ENCODE measurements around the gene KRT32. TPM values are rescaled to one million over a fixed set of nuclear protein-coding genes. Genes with fewer than 3 reads are reported as not detected.
A peak's percentile ranks its signal among the peaks of the same experiment; 100 is the strongest.

Gene KRT32
- polyA plus RNA-seq (ENCODE audit: insufficient read length in 4 of 4): not detected

DNA sequence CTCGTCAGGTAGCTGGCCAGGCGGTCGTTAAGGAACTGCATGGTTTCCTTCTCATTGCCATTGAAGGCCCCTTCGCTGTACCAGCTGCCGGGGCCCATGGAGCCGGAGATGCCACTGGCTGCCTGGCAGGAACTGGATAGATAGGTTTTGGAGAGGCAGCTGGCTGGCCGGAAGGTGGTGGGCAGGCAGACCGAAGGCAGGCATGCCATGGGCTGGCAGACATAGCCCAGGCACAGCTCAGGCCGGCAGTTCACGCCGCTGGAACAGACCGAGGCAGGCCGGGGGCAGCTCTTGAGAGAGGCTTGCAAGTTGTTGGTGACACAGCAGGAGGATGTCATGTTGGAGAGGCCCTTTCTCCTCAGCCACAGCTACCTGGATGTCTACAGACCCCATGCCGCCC lies at the start of gene KRT32:
TSS of gene KRT32 (minus strand) at position 399 of the 400 bp plus-strand sequence. CDS start at position 338, 61 bp downstream.
- no peak for DNase-seq (ENCODE audit: low read depth in 4 of 4, low spot score in 2 of 4)

DNA sequence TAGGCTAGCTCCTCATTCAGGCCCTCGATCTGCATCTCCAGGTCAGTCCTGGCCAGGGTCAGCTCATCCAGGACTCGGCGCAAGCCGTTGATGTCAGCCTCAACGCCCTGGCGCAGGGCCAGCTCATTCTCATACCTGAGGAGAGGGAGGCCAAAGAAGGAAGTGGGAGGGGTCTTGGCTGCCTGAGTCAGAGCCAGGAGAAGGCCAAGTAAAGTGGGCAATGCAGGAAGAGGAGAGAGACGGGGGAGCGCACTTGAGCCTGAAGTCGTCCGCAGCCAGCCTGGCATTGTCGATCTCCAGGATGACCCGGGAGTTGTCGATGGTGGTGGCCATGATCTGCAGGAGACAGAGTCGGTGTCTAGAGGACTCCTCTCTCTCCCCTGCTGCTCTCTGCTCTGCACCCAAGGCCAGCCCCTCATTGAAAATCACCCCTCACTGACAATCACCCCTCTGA lies 49.7 kb upstream of the KRT32 start:
- no peak for DNase-seq (ENCODE audit: low read depth in 4 of 4, low spot score in 2 of 4)

DNA sequence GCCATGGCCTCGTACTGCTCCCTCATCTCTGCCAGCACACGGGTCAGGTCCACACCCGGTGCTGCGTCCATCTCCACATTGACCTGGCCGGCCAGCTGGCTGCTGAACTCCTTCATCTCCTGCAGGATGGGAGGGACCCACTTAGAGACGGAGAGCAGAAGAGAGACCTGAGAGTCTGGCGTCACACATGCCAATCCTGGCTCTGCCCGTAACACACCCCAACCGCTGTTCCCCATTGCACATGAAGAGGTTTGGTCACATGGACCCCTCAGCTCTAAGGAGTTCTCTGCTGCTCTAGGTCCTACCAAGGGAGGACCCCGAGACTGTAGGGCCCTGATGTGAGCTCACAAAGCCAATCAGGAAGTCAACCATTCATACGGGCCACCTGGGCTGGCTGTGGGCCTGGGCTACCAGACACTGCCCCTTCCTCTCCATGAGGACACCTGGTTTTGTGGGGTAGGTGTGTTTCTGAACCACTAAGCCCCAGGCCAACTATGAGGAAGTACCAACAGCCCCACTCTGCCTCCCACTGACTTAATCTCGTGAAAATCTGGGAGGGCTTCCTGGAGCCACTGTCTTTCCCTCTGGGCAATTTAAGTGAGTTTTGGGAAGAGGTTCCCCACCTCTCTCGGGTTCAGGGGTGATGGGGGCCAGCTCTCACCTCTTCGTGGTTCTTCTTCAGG lies 49.1 kb upstream of the KRT32 start:
- DNase-seq (ENCODE audit: low read depth in 4 of 4, low spot score in 2 of 4): no peak

DNA sequence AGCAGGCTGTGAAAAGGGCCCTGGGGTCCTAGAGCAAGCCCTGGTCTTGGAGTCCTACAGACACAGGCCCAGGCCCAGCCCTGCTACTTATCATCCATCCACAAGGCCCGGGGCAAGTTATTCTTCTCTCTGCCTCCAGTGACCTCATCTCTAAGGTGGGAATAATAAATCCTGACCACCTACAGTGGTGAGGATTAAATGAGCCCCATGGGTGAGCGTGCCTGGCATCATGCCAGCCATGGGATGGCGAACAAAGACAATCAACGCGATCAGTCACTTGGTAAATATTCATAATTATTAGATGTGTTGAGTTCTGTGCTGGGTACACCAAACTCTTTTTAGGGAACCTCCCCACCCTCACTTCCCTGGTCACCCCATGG lies 46.0 kb upstream of the KRT32 start:
- DNase-seq (ENCODE audit: low read depth in 4 of 4, low spot score in 2 of 4): no peak

DNA sequence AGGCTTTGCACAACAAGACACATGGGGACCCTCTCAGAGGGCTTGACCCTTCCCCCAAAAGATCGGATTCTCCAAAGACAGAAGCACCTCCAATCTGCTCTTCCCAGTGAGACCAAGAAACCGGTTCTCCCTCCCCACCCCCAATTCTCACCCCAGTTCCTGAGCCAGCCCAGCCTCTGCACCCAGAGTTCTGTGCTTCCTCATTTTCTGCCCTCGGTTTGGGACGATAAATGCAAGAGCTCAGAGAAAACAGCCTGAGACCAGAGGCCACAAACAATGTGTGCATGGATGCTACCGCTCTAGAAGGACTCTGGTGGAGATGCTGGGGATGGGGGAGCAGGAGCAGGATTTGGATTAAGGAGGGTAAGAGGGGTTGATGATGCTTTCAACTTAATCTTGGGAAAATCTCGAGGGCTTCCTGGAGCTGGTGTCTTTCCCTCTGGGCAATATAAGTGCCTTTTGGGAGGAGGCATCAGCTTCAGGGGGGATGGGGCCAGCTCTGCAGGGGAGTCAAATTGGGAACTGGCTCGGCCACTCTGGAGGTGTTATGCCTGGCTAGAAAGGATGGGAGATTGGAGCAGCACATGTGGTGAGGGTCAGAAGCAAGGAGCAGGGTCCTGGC lies 45.5 kb upstream of the KRT32 start:
- no peak for DNase-seq (ENCODE audit: low read depth in 4 of 4, low spot score in 2 of 4)

DNA sequence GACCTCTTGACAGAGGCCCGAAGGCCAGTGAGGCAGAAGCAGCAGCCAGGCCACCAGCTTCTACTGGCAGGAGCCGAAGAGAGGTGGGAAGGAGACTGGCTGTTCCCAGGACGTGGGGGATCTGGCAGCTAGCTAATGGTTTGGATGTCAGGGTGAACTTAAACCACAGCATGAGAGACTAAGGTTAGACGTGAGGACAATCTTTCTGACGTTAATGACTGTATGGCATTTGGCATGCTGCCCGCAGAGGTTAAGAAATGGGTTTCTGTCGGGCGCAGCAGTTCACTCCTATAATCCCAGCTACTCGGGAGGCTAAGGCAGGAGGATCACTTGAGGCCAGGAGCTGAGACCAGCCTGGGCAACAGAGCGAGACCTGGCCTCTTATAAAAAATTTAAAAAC lies 44.5 kb upstream of the KRT32 start:
- no peak for DNase-seq (ENCODE audit: low read depth in 4 of 4, low spot score in 2 of 4)

DNA sequence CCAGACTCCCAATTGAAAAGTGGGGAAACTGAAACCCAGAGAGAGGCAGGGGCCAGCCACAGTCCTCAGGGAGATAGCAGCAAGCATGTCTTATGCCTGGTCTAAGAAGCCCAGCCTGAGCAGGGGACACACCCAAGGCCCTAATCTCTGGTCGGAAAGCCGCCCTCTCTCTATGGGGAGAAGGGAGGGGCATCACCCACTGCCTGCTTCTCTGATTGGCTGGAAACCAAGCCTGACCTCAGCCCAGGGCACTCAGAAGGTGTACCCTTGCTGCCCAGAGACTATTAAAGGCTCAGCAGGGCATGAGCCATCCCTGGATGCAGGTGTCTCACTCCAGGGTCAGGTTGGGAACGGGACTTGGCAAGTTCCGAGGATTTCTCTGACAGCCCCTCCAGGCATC lies 43.9 kb upstream of the KRT32 start:
- DNase-seq (ENCODE audit: low read depth in 4 of 4, low spot score in 2 of 4): no peak

DNA sequence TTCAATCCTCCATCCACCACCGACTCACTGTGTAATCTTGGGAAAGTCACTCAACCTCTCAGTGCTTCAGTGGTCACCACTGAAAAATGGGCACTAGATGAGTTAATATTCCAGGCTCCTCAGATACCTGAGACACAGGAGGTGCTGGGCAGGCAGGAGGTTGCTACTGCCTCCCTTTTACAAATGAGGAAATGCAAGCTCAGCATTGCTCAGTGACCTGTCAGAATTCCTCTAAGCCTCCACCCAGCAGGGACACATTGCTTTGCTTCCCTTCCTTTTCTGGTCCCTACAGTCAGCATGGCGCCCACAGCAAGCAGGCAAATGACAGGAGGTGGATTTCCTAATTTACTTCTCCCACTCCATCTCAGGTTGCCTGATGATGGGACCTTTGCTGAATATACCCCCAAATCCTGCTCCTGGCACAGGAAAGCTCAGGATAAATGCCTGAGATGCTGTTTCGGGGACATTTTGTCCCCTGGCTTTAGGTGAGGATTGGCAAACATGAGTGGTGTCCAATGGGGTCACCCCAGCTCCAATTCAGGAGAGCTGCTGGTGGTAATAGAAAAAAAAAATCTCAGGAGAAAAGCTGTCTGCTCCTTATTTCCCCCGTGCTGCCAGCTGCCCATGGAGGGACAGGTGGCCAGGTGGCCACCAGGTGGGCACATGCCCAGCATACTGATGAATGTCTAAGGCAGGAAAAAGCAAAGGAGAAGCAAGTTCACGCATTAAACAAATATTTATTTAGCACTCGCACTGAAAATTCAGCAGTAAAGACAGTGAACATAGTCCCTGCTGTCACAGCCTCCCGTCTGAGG lies 43.3 kb upstream of the KRT32 start:
- DNase-seq (ENCODE audit: low read depth in 4 of 4, low spot score in 2 of 4): no peak

DNA sequence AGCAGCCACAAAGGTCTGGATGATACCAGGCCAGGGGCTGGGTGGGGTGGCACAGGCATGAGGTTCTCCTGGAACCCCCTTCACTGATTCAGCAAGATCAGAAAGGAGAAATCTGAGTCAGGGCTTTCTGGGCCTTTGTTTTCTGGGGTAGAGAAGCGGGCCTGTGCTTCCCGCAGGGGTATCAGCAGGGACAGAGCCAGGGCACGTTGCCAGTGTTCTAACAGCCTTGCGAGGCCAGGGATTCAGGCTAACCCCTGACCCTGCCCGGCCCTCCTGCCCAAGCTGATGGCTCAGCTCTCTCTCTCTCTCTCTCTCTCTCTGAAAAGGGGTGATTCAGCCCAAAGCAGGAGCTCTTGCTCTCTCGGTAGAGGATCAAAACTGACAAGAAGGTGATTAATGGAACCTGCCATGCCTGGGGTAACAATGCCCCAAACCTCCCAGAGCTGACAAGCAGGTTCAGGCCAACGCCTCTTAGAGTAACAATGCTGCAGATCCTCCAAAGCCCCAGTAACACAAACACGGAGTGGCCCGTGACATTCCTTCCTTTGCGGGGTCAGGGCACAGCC lies 40.2 kb upstream of the KRT32 start:
- no peak for DNase-seq (ENCODE audit: low read depth in 4 of 4, low spot score in 2 of 4)

DNA sequence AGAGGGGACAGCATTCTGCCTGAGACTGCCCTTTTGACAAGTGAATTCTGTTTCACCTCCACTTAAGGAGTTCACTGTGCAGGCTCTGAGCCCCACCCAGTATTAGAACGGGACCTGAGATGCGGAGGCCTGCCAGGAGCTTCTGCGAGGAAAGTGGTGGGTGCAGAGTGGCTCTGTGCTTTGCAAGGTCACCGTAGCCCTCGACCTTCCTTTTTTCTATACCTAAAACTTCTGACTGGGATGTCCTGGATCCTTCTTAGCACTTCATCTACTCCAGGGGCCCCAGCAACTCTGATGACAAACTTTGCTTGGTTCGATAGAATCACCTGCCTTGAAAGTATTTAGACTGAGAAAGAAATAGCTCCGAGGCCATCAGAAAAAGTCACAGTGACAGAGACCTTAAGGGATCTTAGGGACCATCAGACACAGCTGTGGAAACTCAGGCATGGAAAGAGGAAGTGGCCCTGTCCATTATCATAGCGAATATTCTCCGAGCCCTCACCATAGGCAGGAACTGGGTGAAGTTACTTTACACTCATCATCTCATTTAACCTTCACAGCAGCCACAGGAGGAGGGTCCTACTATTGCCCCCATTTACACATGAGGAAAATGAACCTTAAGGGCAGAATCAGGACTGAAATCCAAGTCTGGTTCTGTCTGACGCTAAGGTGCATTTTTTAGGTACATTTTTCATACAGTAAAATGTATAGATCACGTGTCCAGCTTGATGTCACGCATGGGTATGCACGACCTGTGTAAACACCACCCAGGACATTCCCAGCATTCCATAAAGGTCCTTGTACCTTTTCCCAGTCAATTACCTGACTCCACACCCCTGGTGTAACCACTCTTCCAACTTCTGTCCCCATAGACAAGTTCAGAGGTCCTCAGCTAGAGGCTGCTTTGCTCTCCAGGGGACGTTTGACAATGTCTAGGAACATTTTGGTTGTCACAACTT lies 38.9 kb upstream of the KRT32 start:
- no peak for DNase-seq (ENCODE audit: low read depth in 4 of 4, low spot score in 2 of 4)

DNA sequence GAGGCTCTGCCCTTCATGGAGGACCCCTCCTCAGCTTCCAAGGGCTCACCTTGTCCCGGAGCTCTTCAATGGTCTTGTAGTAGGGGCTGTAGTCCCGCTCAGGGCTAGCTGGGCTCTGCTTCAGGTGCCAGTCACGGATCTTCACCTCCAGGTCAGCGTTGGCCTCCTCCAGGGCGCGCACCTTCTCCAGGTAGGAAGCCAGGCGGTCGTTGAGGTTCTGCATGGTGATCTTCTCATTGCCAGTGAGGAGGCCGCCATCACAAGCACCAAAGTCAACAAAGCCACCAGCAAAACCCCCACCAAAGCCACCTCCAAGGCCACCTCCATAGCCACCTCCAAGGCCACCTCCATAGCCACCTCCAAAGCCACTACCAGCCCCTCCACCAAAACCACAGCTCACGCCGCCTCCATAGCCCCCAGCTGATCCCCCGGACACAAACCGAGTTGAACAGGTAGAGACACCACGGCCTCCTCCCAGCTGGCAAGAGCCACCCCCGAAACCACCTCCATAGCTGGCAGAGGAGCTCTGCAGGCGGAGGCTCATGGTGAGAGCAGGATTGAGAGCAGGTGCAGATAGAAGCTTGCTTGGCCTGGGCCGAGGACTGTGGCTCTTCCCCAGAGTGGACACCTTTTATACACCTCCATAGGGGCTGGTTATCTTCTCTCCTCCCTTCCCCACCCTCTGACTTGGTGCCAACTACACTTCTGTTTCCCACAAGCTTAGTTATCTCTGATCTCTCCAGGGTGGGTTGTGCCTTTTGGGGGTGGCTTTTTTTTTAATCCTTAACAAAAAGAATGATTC lies 38.0 kb upstream of the KRT32 start, which contains the start of gene KRT13:
TSS of gene KRT13 (minus strand) at position 606 of the 802 bp plus-strand sequence. CDS start at position 544, 62 bp downstream.
- DNase-seq (ENCODE audit: low read depth in 4 of 4, low spot score in 2 of 4): no peak

DNA sequence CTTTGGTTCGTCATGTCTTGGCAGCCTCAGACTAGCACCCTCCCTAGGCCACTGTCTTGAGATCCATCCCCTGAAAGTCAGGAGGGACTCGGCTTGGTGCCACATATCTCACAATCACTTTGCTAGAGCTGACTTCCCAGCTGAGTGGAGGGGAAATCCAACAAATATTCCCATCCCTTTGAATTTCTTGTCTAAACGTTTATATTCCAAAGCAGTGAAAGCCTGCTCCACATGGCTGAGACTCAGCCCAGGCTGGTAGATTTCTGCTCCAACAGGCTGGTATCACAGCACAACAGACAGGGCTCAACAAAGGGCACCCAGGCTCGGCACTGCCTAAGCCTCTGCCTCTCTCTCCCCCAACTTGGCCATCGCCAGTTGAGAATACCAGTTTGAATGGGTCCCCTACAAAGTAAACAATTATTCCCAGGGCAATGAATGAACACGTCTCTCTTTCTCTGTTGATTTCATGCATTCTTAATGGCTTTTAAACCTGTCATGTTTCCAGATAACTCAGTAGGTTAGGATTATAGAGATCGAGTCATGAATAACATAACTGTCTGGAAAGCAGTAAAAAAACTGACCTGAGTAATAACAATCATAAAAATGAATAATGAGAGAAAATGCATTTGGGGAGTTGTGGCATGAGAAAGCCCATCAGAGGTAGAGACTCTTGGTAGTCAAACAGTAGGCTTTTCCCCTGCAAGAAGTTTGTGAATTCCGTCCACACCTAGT lies 37.2 kb upstream of the KRT32 start:
- DNase-seq (ENCODE audit: low read depth in 4 of 4, low spot score in 2 of 4): no peak

DNA sequence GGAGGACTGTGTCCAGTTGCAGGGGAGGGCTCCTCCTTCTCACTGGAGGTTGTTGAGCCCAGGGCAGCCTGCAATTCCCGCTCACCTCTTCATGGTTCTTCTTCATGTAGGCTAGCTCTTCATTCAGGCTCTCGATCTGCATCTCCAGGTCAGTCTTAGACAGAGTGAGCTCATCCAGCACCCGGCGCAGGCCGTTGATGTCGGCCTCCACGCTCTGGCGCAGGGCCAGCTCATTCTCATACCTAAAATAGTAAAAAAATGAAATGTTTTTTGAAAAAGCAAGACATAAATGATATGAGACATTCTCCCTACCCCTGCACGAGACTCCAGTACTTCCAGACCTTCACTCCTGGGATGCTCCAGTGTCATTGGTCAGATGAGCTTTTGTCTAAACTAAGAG lies 36.0 kb upstream of the KRT32 start:
- DNase-seq (ENCODE audit: low read depth in 4 of 4, low spot score in 2 of 4): no peak

DNA sequence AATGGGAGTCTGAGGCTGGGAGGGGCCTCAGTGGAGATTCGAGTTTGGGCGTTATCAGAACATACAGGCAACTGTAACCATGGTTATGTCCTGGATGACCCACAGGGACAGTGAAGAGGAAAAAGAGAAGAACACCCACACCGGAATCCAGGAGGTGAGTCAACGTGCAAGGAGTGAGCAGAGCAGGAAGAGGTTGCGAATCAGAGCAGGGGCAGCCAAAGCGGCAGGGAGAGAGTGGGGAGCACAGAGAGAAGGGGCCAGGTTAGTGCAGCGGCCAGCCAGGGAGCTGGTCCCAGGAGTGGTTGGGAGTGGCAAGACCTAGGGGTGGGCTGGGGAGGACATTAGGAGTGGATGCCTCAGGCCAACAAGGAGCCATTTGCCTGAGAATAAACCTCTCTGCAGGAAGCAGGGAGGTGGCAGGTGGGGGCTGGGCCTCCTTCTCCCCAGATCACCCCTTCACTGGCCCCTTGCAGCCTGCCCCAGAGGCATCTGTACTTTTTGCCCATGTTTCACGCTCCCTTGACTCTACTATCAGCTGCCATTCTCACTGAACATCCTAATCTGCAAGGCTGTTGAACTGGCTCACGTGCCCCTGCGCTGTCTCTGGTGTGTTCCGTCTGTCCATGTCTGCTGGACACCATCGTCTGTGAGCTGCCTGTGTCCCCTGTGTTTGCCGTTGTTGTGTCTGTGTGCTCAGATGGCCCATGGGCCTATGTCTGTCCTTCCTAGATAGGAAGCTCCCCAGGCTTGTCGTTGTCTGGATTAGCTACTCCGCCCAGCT lies 33.1 kb upstream of the KRT32 start:
- no peak for DNase-seq (ENCODE audit: low read depth in 4 of 4, low spot score in 2 of 4)

DNA sequence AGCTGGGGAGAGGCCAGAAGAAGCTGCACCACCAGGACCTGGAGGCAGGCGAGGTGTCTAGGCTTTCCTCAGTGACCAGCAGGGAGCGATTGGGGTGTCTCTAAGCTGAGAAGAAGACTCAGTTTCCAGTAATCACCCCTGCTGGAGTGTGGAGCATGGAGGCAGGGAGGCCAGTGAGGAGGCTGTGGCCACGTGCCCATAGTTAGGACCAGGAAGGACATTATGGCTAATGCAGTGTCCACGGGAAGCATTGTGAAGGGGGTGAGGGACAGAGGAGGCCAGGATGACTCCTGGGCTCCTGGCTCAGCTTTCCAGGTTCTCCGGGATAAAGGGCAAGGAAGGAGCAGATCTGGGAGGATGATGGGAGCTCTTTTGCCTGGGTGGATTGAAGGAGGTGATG lies 32.5 kb upstream of the KRT32 start:
- no peak for DNase-seq (ENCODE audit: low read depth in 4 of 4, low spot score in 2 of 4)

DNA sequence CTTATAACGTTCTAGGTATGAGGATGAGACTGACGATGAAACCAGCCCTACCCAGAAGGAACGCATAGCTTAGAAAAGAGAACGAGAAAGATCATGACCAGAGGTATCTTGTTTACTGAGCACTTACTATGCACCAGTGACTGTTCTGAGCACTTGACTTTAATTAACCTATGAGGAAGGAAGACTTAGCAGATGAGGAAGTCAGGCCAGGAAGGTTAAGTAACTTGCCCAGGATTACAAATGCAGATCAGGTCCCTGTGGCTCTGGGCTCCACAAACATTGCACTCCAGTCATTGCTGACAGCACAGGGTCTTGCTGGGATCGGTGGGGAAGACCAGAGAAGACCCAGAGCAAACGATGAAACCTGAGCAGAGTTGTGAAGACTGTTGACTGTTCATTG lies 31.1 kb upstream of the KRT32 start:
- no peak for DNase-seq (ENCODE audit: low read depth in 4 of 4, low spot score in 2 of 4)

DNA sequence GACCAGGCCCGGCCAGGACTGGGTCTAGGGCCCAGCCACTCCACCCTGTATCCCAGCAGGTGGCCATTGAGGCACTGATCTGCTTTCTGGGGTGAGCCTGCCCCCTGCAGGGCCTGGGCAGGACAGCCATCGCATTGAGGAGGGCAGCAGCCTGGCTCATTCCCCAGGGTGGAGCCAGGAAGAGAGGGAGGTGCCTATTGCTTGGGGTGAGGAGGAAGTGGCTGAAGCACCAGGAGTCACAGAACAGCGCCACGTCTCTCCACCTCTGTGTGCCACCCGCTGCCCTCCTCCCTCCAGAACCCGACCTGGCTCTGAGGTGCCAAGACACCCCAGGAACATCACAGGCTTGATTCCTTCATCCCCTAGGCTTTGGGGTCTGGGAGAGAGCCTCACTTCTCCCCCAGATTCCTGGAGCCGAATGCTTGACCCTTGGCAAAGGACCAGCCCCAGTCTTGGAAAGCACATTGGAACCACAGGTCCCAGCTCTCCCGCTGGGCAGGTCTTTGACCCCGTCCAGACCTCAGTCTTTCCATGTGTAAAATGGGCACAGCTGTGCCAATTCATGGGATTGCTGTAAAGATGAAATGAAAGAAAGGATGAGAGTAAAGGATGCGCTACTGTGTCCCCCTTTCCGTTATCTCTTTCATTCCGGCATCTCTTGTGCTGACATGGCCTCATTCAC lies 29.8 kb upstream of the KRT32 start:
- peak in 2 of 4 donors; percentile 21 to 48 for DNase-seq (ENCODE audit: low read depth in 4 of 4, low spot score in 2 of 4)

Measured in left renal cortex interstitium (tissue), 4 donors.